GM08714 (cell line): ENCODE measurements around the gene MAPRE3.

Experiments used
- H3K4me3 ChIP-seq: fragments of 200-500 bp; sonication (Bioruptor generic); 2 replicates; pipeline ENCODE4 v1.5.1; 2014; ENCODE audit warnings: mild to moderate bottlenecking, low read length, inconsistent platforms
- ZNF274 ChIP-seq: IDR thresholded peaks from 2 replicates; pipeline ENCODE4 v1.6.1; 2012; ENCODE audit warnings: mild to moderate bottlenecking, low read depth, low read length

Gene MAPRE3

DNA sequence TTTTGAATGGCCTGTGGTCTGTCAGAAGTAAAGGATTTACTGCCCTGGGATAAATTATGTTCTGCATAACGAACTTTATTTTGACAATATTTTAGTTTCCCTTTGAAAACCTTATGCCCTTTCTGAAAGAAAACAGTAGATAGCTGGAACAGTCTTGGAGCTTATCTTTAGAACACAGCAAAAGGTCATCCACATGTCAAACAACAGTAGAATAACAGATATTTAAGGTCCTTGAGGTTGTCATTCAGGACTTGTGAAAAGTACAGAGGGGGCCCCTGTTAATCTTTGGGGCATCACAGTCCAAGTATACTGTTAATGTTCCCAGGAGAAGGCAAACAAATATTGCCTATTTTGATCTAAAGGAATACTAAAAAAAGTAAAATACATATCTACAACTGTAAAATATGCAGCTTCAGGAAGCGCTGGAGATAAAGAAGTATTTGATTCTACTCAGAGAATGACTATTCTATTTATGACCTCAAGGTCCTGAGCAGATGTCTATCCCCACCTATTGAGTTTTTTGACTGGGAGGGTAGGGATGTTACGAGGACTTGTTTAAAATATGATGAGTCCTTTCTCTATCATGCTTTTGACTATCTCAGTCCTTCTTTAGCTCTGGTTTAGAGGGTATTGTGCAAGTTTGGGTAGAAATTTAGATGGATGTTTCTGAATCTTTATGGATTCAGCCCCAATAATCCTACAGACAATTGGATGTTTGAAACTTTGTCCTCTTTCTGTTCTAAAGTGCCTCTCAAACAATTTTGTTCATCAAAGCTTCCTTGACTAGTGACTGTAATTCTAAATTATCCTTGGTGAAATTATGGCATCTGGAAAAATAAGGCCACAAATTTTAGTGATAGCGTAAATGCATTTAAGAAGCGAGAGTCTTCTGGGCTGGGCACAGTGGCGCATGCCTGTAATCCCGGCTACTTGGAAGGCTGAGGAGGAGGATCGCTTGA is 37.3 kb downstream of the MAPRE3 start:
- no peak overlapping the region for H3K4me3 ChIP-seq
- no peak for TF ChIP-seq ZNF274

DNA sequence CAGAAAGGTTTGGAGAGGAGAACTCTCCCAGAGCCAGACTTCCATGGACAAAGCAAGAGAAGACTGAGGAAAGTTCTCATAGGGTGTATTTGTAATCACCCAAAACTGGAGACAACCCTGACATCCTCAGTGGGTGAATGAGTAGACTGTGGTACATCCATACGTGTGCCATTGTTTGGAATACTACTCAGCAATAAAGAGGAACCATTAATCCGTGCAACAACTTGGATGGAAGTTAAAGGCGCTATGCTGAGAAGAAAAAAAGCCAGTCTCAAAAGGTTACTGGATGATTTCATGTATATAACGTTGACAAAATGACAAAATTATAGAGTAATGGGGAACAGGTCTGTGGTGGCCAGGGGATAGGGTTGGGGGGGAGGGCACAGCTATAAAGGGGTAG is 38.2 kb downstream of the MAPRE3 start:
- no peak overlapping the region for H3K4me3 ChIP-seq
- TF ChIP-seq ZNF274 = no peak

DNA sequence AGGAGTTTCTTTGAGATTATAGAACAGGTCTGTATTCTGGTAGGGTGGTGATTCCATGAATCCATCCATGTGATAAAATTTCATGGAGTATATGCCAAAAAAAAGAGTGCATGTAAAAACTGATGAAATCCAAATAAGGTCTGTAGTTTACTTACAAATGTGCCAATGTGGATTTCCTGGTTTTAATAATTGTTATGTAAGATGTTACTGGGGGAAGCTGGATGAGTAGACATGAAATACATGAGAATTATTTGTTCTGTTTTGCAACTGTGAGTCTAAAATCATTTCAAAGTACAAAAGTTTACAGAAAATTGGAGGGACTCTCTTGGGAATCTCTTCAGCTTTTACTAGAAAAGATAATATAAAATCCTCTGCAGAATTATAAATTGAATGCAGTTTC is 38.6 kb downstream of the MAPRE3 start:
- no peak overlapping the region for H3K4me3 ChIP-seq
- no peak for TF ChIP-seq ZNF274

GRCh38 chr2:27009716-27010115 is 39.3 kb downstream of the MAPRE3 start:
- H3K4me3 ChIP-seq = no peak overlapping the region
- no peak for TF ChIP-seq ZNF274

DNA sequence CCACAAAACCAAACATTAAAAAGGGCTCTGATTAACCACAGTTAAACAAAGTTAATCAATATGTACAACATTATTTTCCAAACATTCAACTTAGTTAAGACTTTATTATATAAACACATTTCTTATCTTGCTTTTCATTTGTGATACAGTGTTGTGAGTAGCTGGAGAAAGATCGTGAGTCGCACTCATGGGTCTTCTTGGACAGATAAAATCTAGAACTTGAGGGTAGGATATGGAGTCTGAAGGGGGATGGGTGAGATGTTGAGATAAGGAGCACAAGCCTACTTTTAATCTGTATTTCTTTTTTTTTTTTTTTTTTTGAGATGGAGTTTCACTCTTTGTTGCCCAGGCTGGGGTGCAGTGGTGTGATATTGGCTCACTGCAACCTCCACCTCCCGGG is 39.7 kb downstream of the MAPRE3 start:
- TF ChIP-seq ZNF274 = no peak
- H3K4me3 ChIP-seq = no peak overlapping the region

- no peak for TF ChIP-seq ZNF274
Measured at GRCh38 chr2:27013738-27014137, 43.3 kb downstream of the MAPRE3 start.

DNA sequence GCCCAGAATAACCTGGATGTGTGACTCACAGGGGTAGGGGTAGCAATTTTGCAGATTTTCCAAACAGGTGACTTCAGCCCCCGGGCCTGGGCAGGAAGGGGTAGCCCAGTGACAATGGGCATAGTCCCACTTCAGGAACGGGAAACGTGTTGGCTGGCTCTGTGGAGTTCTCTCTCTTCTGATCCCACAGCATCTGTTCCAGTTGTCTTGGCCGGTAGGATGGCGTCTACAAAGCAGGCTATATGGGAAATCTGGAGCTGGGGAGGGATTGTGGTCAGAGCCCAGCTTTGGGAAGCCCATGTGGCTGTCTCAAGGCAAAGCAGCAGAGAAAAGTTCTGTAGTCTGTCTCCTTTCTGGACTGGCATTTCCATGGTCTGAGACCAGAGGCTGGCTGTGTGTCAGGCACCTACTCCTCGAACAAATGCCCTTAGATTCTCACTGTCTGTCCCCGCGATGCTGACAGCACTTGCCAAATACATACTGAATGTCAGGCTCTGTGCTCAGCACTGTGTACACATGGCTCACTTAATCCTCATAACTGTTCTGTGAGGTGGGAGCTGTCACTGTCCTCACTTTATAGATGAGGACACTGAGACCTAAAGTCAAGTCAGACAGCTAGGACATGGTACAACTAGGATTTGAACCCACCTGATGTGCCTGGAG is 44.5 kb downstream of the MAPRE3 start:
- no peak for TF ChIP-seq ZNF274
- H3K4me3 ChIP-seq = no peak overlapping the region

More at GRCh38 chr2:27013738-27014137, 43.3 kb downstream of the MAPRE3 start:
- H3K4me3 ChIP-seq = no peak overlapping the region

- H3K4me3 ChIP-seq = no peak overlapping the region
- no peak for TF ChIP-seq ZNF274
Measured at GRCh38 chr2:27016801-27017325, 46.4 kb downstream of the MAPRE3 start.

GRCh38 chr2:27018142-27018541 is 47.7 kb downstream of the MAPRE3 start:
- H3K4me3 ChIP-seq = no peak overlapping the region
- TF ChIP-seq ZNF274 = no peak

- H3K4me3 ChIP-seq = no peak overlapping the region
- TF ChIP-seq ZNF274 = no peak
Measured at GRCh38 chr2:27019459-27019858, 49.0 kb downstream of the MAPRE3 start.

- H3K4me3 ChIP-seq = no peak overlapping the region
- no peak for TF ChIP-seq ZNF274
Measured at GRCh38 chr2:27019931-27020855, 49.8 kb downstream of the MAPRE3 start.

GRCh38 chr2:27021253-27022049 is 51.0 kb downstream of the MAPRE3 start:
- TF ChIP-seq ZNF274 = no peak
- no peak overlapping the region for H3K4me3 ChIP-seq

DNA sequence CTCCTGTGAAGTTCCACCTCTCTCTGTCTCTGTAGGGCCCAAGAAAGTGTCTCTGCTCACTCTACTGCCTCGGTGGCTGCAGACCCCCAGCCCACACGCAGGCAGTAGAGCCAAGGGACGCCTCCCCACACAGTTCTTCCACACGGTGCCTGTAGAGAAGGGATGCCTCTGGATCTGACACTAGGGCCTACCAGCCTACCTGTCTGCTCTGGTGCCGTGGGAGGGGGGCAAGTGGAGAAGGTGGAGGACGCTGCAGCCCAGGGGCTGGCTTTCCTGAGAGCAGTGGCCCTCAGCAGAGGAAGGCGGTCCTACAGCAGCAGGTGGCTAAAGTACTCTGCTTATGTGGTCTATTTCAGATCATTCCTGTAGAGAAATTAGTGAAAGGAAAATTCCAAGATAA is 53.3 kb downstream of the MAPRE3 start:
- no peak overlapping the region for H3K4me3 ChIP-seq
- TF ChIP-seq ZNF274 = no peak
